Neural cell (in vitro differentiated cells): ENCODE results near the gene REEP1.

Experiments
- CTCF ChIP-seq: fragments of 450-650 bp; IDR thresholded peaks from 2 replicates; pipeline ENCODE4 v1.5.1; 2014; ENCODE audit warnings: antibody characterized with exemption, mild to moderate bottlenecking, moderate library complexity; ENCODE audit not compliant: poor library complexity, severe bottlenecking
- EP300 ChIP-seq: fragments of 450-650 bp; conservative IDR thresholded peaks from 2 replicates; pipeline ENCODE4 v1.6.1; 2014; ENCODE audit warnings: antibody characterized with exemption, mild to moderate bottlenecking, moderate library complexity; ENCODE audit not compliant: poor library complexity, severe bottlenecking
- EZH2 ChIP-seq: fragments of 200-600, 300-800 bp; shearing (Covaris generic), sonication (generic); IDR thresholded peaks from 2 replicates; pipeline ENCODE4 v1.6.1; 2014; ENCODE audit warnings: antibody characterized with exemption, low read length, borderline replicate concordance, mild to moderate bottlenecking; ENCODE audit not compliant: insufficient read depth, poor library complexity, severe bottlenecking
- POLR2AphosphoS5 ChIP-seq: IDR thresholded peaks from 2 replicates; pipeline ENCODE4 v1.6.1; 2012
- RAD21 ChIP-seq: fragments of 450-650 bp; conservative IDR thresholded peaks from 2 replicates; pipeline ENCODE4 v1.6.1; 2014; ENCODE audit warnings: antibody characterized with exemption, mild to moderate bottlenecking, moderate library complexity
- REST ChIP-seq: IDR thresholded peaks from 2 replicates; pipeline ENCODE4 v1.6.1; 2012; ENCODE audit warnings: borderline replicate concordance
- TAF1 ChIP-seq: IDR thresholded peaks from 2 replicates; pipeline ENCODE4 v1.6.1; 2012; ENCODE audit warnings: low read depth

DNA sequence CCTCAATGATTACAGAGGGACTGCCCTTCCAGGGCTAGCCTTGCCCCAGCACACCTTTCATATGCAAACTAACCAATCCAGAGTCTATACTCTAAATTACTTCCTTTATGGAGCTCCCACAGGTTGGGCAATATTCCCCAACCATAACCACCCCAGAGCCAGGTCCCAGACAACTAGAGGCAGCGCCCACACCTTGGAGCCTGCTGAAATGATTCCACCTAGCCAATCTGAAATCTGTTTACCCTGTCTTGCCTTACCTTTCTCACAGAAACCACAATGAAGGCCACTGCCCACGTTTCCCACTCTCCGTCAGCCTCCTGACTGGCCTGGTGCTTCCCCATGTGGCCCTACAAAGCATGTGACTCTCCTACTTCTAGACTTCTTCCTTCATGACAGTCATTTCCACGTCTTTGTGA, 62.0 kb downstream of the REEP1 start:
- no peak for TF ChIP-seq RAD21
- TF ChIP-seq CTCF: no peak
- TF ChIP-seq REST: no peak
- no peak for TF ChIP-seq EP300
- no peak for TF ChIP-seq EZH2
- TF ChIP-seq TAF1: no peak
- no peak for TF ChIP-seq POLR2AphosphoS5
